WTC11 (cell line): ENCODE data around the gene OR10A4.

Source experiments
- CTCF ChIP-seq: fragments of 200-600 bp; IDR thresholded peaks from 2 replicates; pipeline ENCODE4 v1.8.0; 2022; ENCODE audit warnings: antibody characterized with exemption
- ELF4 ChIP-seq: sonication (generic); formaldehyde crosslinking; IDR thresholded peaks from 2 replicates; pipeline ENCODE4 v1.8.1; 2022; ENCODE audit warnings: low read depth, mild to moderate bottlenecking, moderate library complexity, missing genetic modification reagents
- ESRRA ChIP-seq: sonication (generic); formaldehyde crosslinking; IDR thresholded peaks from 2 replicates; pipeline ENCODE4 v1.8.1; 2022; ENCODE audit warnings: mild to moderate bottlenecking, missing genetic modification reagents, borderline replicate concordance

GRCh38 chr11:6862961-6863360 is 13.5 kb upstream of the OR10A4 start, which contains the start of gene OR10A2:
- TF ChIP-seq ESRRA (no peak), ELF4 (no peak), CTCF (no peak)
